AG04449 (cell line): ENCODE data around the gene F12.

Experiments
- CTCF ChIA-PET: fragments of 350-600 bp; formaldehyde crosslinking; extraction: SDS; loops from one replicate; lab custom pipeline; 2021; ENCODE audit warnings: antibody characterized with exemption; lab: Yijun Ruan, JAX
- POLR2A ChIA-PET: fragments of 400-600, 350-600 bp; formaldehyde crosslinking; extraction: SDS; loops from one replicate; lab custom pipeline; 2020; ENCODE audit warnings: antibody characterized with exemption, inconsistent platforms; lab: Yijun Ruan, JAX
- DNase-seq: peaks from one replicate; pipeline ENCODE4 v3.0.0-alpha.2; 2010; ENCODE audit warnings: low read depth, low spot score
- H3K4me3 ChIP-seq: 2 replicates; pipeline ENCODE4 v1.5.1; 2011; ENCODE audit warnings: low read depth, mild to moderate bottlenecking, control low read depth, low read length
- CTCF ChIP-seq: IDR thresholded peaks from one replicate; pipeline ENCODE4 v1.5.1; 2011; ENCODE audit warnings: mild to moderate bottlenecking, moderate library complexity, low read length, control low read depth, inconsistent platforms; ENCODE audit not compliant: insufficient read depth; ENCODE audit errors: missing control alignments

F12 gene

GRCh38 chr5:177409043-177409801 is at the start of gene F12:
Gene F12 (minus strand): TSS chr5:177409564. CDS start chr5:177409527, 37 bp downstream.
- CTCF ChIA-PET, result interaction anchor here (1.2 to 31.8 kb wide), 5 partner anchors 29 to 92 kb away, joined by 3 to 853 read pairs (median 4); partner anchors contain the start of genes PDLIM7, PRR7 and SLC34A1
- POLR2A ChIA-PET, result no interaction called here
- no peak for TF ChIP-seq CTCF
- no peak within 1 kb of the TSS for H3K4me3 ChIP-seq
- no peak for DNase-seq

GRCh38 chr5:177458912-177459350 is 49.6 kb upstream of the F12 start:
- TF ChIP-seq CTCF, result no peak
- no peak overlapping the region for H3K4me3 ChIP-seq
- DNase-seq, result no peak
- ChIA-PET POLR2A (interaction anchor here (4.2 kb wide), 1 partner anchor 11 kb away, joined by 37 read pairs; no protein-coding TSS in a partner anchor), CTCF (interaction anchor here (1.7 to 21.1 kb wide), 4 partner anchors 14 to 68 kb away, joined by 5 to 376 read pairs (median 128); partner anchors contain the start of genes DBN1, F12, PFN3 and PRR7)

GRCh38 chr5:177457852-177458681 is 48.7 kb upstream of the F12 start:
- ChIA-PET POLR2A (interaction anchor here (0.7 to 4.2 kb wide), 6 partner anchors 8 to 68 kb away, joined by 3 to 37 read pairs (median 6); partner anchors contain the start of gene DBN1), CTCF (interaction anchor here (1.0 to 21.1 kb wide), 20 partner anchors 7 to 144 kb away, joined by 3 to 412 read pairs (median 4); partner anchors contain the start of genes DBN1, F12, MXD3 and PFN3)
- no peak overlapping the region for H3K4me3 ChIP-seq
- no peak for TF ChIP-seq CTCF
- DNase-seq, result no peak

GRCh38 chr5:177456976-177457851 is 47.9 kb upstream of the F12 start:
- POLR2A ChIA-PET, result interaction anchor here (0.6 to 4.2 kb wide), 7 partner anchors 9 to 68 kb away, joined by 3 to 37 read pairs (median 6); partner anchors contain the start of genes DBN1 and PDLIM7
- peak; percentile 72 for TF ChIP-seq CTCF
- CTCF ChIA-PET, result interaction anchor here (0.6 to 21.1 kb wide), 24 partner anchors 8 to 343 kb away, joined by 3 to 412 read pairs (median 4); partner anchors contain the start of genes DBN1, F12, LMAN2 and MXD3
- no peak overlapping the region for H3K4me3 ChIP-seq
- DNase-seq, result peak; percentile 71

GRCh38 chr5:177456591-177456964 is 47.2 kb upstream of the F12 start:
- TF ChIP-seq CTCF, result no peak
- CTCF ChIA-PET, result interaction anchor here (1.2 to 21.1 kb wide), 18 partner anchors 8 to 143 kb away, joined by 3 to 412 read pairs (median 7); partner anchors contain the start of genes DBN1, F12, LMAN2 and MXD3
- POLR2A ChIA-PET, result interaction anchor here (1.6 to 4.2 kb wide), 3 partner anchors 10 to 39 kb away, joined by 6 to 37 read pairs (median 7); no protein-coding TSS in a partner anchor
- H3K4me3 ChIP-seq, result no peak overlapping the region
- DNase-seq, result no peak
